Common myeloid progenitor, CD34-positive (primary cell): ENCODE results near the gene GMIP.

Experiments used
- CTCF ChIA-PET: fragments of 350-600 bp; sonication (Branson Sonifier 250); formaldehyde crosslinking; loops from one replicate; lab custom pipeline; 2021; ENCODE audit warnings: antibody characterized with exemption; lab: Charles Lee
- POLR2A ChIA-PET: fragments of 350-600 bp; sonication (Branson Sonifier 250); formaldehyde crosslinking; loops from one replicate; lab custom pipeline; 2021; ENCODE audit warnings: antibody characterized with exemption; lab: Charles Lee
- DNase-seq, 3 donors: peaks; one replicate each; pipeline versions ENCODE4 v3.0.0 to v3.0.0-alpha.2; 2013
- H3K27ac ChIP-seq, 2 experiments: 1 replicate in 1 of 2; 2 replicates in 1 of 2; pipeline ENCODE4 v1.7.0; 2013; ENCODE audit warnings: inconsistent platforms in 2 of 2, low read length in 2 of 2, mild to moderate bottlenecking in 2 of 2, low read depth in 1 of 2, moderate library complexity in 1 of 2; ENCODE audit not compliant: severe bottlenecking in 2 of 2, insufficient read depth in 1 of 2, poor library complexity in 1 of 2
- H3K27me3 ChIP-seq, 5 experiments: replicated peaks in 2 of 5; 1 replicate in 3 of 5; 2 replicates in 2 of 5; pipeline versions ENCODE4 v1.6.1 to v1.7.0; 2013; ENCODE audit warnings: low read length in 4 of 5, mild to moderate bottlenecking in 2 of 5, moderate library complexity in 2 of 5, inconsistent platforms in 1 of 5; ENCODE audit not compliant: insufficient read depth in 5 of 5, control insufficient read depth in 4 of 5
- H3K36me3 ChIP-seq, 4 experiments: 1 replicate in 2 of 4; 2 replicates in 2 of 4; pipeline versions ENCODE4 v1.6.1 to v1.7.0; 2013; ENCODE audit warnings: low read length in 3 of 4, control low read depth in 1 of 4, mild to moderate bottlenecking in 1 of 4; ENCODE audit not compliant: control insufficient read depth in 4 of 4, insufficient read depth in 4 of 4
- H3K4me1 ChIP-seq, 4 experiments: 1 replicate in 3 of 4; 2 replicates in 1 of 4; pipeline versions ENCODE4 v1.6.1 to v1.7.1; 2013; ENCODE audit warnings: low read length in 3 of 4, mild to moderate bottlenecking in 3 of 4, control low read depth in 1 of 4, inconsistent platforms in 1 of 4, moderate library complexity in 1 of 4; ENCODE audit not compliant: control insufficient read depth in 4 of 4, insufficient read depth in 4 of 4; ENCODE audit errors: control extremely low read depth in 1 of 4
- H3K4me3 ChIP-seq, 7 experiments: 1 replicate in 4 of 7; 2 replicates in 3 of 7; pipeline versions ENCODE4 v1.5.1 to v1.7.0; 2013; ENCODE audit warnings: mild to moderate bottlenecking in 7 of 7, low read length in 6 of 7, moderate library complexity in 6 of 7, inconsistent platforms in 2 of 7, low read depth in 2 of 7, control low read depth in 1 of 7; ENCODE audit not compliant: insufficient read depth in 4 of 7, control insufficient read depth in 1 of 7; ENCODE audit errors: extremely low read depth in 1 of 7
- H3K9me3 ChIP-seq, 5 experiments: 1 replicate in 4 of 5; 2 replicates in 1 of 5; pipeline versions ENCODE4 v1.6.1 to v1.7.1; 2013; ENCODE audit warnings: low read length in 4 of 5, mild to moderate bottlenecking in 2 of 5, inconsistent platforms in 1 of 5, low read depth in 1 of 5, moderate library complexity in 1 of 5; ENCODE audit not compliant: control insufficient read depth in 4 of 5, insufficient read depth in 2 of 5; ENCODE audit errors: control extremely low read depth in 1 of 5
- WGBS: methylation state at CpG from one replicate; pipeline ENCODE4 v1.1.5; 2013; ENCODE audit not compliant: insufficient coverage; 5-methylcytosine and 5-hydroxymethylcytosine counted together

GMIP gene

GRCh38 chr19:19653597-19654147 lies 10.2 kb upstream of the GMIP start:
- no peak overlapping the region for H3K4me3 ChIP-seq
- no peak overlapping the region for H3K27ac ChIP-seq
- no peaks in the 10 kb centered on the region for H3K4me1 ChIP-seq
- no peaks in the 10 kb centered on the region for H3K27me3 ChIP-seq
- H3K36me3 ChIP-seq = peaks cover 26 to 98% (median 80%) of the 10 kb centered on the region in 4 experiments
- ChIA-PET POLR2A (no interaction called here), CTCF (interaction anchor here (1.0 to 5.1 kb wide), 3 partner anchors 8 to 121 kb away, joined by 3 to 20 read pairs (median 5); partner anchors contain the start of gene GMIP)
- H3K9me3 ChIP-seq = no peaks in the 10 kb centered on the region
- 97% methylated on average over 16 of the region's 23 CpGs for WGBS
- DNase-seq = no peak

GRCh38 chr19:19652482-19653295 lies 9.2 kb upstream of the GMIP start:
- Histone ChIP-seq H3K27me3 (no peaks in the 10 kb centered on the region), H3K36me3 (peaks cover 18 to 97% (median 74%) of the 10 kb centered on the region in 4 experiments), H3K27ac (no peak overlapping the region), H3K9me3 (no peaks in the 10 kb centered on the region), H3K4me3 (no peak overlapping the region), H3K4me1 (no peaks in the 10 kb centered on the region)
- DNase-seq = no peak
- WGBS = 98% methylated on average over 21 of the region's 24 CpGs
- CTCF ChIA-PET = interaction anchor here (0.6 to 5.1 kb wide), 5 partner anchors 9 to 120 kb away, joined by 3 to 20 read pairs (median 5); partner anchors contain the start of gene GMIP
- POLR2A ChIA-PET = interaction anchor here (1.1 kb wide), 1 partner anchor 8 kb away, joined by 3 read pairs; no protein-coding TSS in a partner anchor

GRCh38 chr19:19651076-19651475 lies 7.6 kb upstream of the GMIP start:
- no peak overlapping the region for H3K4me3 ChIP-seq
- WGBS = 84% methylated on average over 10 of the region's 13 CpGs
- H3K27ac ChIP-seq = no peak overlapping the region
- DNase-seq = no peak
- no peaks in the 10 kb centered on the region for H3K9me3 ChIP-seq
- CTCF ChIA-PET = interaction anchor here (1.3 to 5.1 kb wide), 3 partner anchors 11 to 121 kb away, joined by 3 to 20 read pairs (median 3); no protein-coding TSS in a partner anchor
- H3K27me3 ChIP-seq = no peaks in the 10 kb centered on the region
- H3K4me1 ChIP-seq = no peaks in the 10 kb centered on the region
- H3K36me3 ChIP-seq = peaks cover 11 to 96% (median 74%) of the 10 kb centered on the region in 4 experiments
- POLR2A ChIA-PET = no interaction called here

- ChIA-PET CTCF (interaction anchor here (1.3 to 5.1 kb wide), 4 partner anchors 12 to 121 kb away, joined by 3 to 20 read pairs (median 4); no protein-coding TSS in a partner anchor), POLR2A (no interaction called here)
- H3K4me3 ChIP-seq = no peak overlapping the region
- H3K27me3 ChIP-seq = no peaks in the 10 kb centered on the region
- no peaks in the 10 kb centered on the region for H3K4me1 ChIP-seq
- no peaks in the 10 kb centered on the region for H3K9me3 ChIP-seq
- peaks cover 7 to 96% (median 74%) of the 10 kb centered on the region in 4 experiments for H3K36me3 ChIP-seq
- DNase-seq = no peak
- no peak overlapping the region for H3K27ac ChIP-seq
- WGBS = 92% methylated on average over 8 of the region's 9 CpGs
Observed at GRCh38 chr19:19650331-19650730, 6.9 kb upstream of the GMIP start.

- Histone ChIP-seq H3K9me3 (no peaks in the 10 kb centered on the region), H3K27me3 (no peaks in the 10 kb centered on the region), H3K4me3 (no peak overlapping the region), H3K27ac (no peak overlapping the region), H3K4me1 (no peaks in the 10 kb centered on the region), H3K36me3 (peaks cover 7 to 95% (median 72%) of the 10 kb centered on the region in 4 experiments)
- CTCF ChIA-PET = interaction anchor here (1.4 to 5.1 kb wide), 3 partner anchors 12 to 120 kb away, joined by 3 to 20 read pairs (median 6); no protein-coding TSS in a partner anchor
- POLR2A ChIA-PET = no interaction called here
- no peak for DNase-seq
- 98% methylated on average over 22 of the region's 22 CpGs for WGBS
Observed at GRCh38 chr19:19649580-19649995, 6.1 kb upstream of the GMIP start.

- Histone ChIP-seq H3K4me3 (no peak overlapping the region), H3K36me3 (peaks cover 7 to 91% (median 71%) of the 10 kb centered on the region in 4 experiments), H3K9me3 (no peaks in the 10 kb centered on the region), H3K27ac (no peak overlapping the region), H3K27me3 (no peaks in the 10 kb centered on the region), H3K4me1 (no peaks in the 10 kb centered on the region)
- CTCF ChIA-PET = interaction anchor here (1.6 to 5.1 kb wide), 2 partner anchors 13 to 118 kb away, joined by 6 to 20 read pairs; no protein-coding TSS in a partner anchor
- 95% methylated on average over 6 of the region's 6 CpGs for WGBS
- POLR2A ChIA-PET = no interaction called here
- no peak for DNase-seq
Observed at GRCh38 chr19:19649155-19649554, 5.7 kb upstream of the GMIP start.
